Gastroesophageal sphincter (tissue), 3 donors: ENCODE results near the gene LBHD2.

Experiments used
- EP300 ChIP-seq: sonication (generic); formaldehyde crosslinking; IDR thresholded peaks from one replicate; pipeline ENCODE4 v1.6.1; 2017; ENCODE audit warnings: antibody characterized with exemption, mild to moderate bottlenecking
- POLR2AphosphoS5 ChIP-seq: sonication (generic); formaldehyde crosslinking; IDR thresholded peaks from one replicate; pipeline ENCODE4 v1.6.1; 2017; ENCODE audit warnings: antibody characterized with exemption
- TF ChIP-seq, protein P1 (sequence below), 4 experiments: fragments of 200-600 bp in 2 of 4; fragments of 450-650 bp in 2 of 4; sonication (generic) in 1 of 4; IDR thresholded peaks; one replicate each; pipeline ENCODE4 v1.5.1; 2017 to 2019; ENCODE audit warnings: antibody characterized with exemption in 4 of 4, mild to moderate bottlenecking in 2 of 4, moderate library complexity in 2 of 4

DNA sequence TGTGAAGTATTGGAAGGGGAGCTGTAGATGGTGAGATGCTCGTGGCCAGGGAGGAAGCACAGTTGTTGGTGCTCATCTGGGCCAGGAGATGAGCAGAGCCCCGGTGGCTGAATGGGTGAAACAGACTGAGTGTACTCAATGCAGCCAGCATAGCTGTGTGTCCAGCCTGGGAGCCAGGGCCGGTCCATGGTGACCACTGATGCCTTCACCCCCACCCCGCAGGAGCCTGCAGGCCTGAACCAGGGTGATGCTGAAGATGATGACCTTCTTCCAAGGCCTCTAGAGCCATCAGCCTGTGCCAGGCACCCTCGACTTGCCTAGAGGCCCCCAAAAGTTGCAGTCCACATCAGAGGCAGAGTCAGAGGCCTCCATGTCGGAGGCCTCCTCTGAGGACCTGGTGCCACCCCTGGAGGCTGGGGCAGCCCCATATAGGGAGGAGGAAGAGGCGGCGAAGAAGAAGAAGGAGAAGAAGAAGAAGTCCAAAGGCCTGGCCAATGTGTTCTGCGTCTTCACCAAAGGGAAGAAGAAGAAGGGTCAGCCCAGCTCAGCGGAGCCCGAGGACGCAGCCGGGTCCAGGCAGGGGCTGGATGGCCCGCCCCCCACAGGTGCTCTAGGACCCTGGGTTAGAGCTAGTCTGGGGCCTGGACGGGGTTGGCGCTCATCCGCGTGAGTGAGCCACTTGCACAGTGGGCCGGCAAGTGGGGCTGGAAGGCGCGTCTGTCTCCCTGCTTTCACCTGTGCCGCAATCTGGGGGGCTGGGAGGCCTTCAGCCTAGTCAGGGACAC, 42.3 kb downstream of the LBHD2 start:
- TF ChIP-seq, protein P1, sequence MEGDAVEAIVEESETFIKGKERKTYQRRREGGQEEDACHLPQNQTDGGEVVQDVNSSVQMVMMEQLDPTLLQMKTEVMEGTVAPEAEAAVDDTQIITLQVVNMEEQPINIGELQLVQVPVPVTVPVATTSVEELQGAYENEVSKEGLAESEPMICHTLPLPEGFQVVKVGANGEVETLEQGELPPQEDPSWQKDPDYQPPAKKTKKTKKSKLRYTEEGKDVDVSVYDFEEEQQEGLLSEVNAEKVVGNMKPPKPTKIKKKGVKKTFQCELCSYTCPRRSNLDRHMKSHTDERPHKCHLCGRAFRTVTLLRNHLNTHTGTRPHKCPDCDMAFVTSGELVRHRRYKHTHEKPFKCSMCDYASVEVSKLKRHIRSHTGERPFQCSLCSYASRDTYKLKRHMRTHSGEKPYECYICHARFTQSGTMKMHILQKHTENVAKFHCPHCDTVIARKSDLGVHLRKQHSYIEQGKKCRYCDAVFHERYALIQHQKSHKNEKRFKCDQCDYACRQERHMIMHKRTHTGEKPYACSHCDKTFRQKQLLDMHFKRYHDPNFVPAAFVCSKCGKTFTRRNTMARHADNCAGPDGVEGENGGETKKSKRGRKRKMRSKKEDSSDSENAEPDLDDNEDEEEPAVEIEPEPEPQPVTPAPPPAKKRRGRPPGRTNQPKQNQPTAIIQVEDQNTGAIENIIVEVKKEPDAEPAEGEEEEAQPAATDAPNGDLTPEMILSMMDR (IDR thresholded peaks at IDR 0.05) = no peak
- TF ChIP-seq POLR2AphosphoS5 (no peak), EP300 (no peak)
